GM23338 (cell line): ENCODE data around the gene DCPS. TPM values are rescaled to one million over a fixed set of nuclear protein-coding genes. Genes with fewer than 3 reads are reported as not detected.

Source experiments
- ATAC-seq: fragments of 200-7000 bp; cut with Tn5 transposase; 3 replicates; pipeline ENCODE4 v1.9.1; 2020
- DNase-seq: peaks from one replicate; pipeline ENCODE4 v3.0.0-alpha.2; 2015; ENCODE audit warnings: low spot score
- H2AFZ ChIP-seq: fragments of 200-600 bp; sonication (generic); 2 replicates; pipeline ENCODE4 v1.8.0; 2016; ENCODE audit warnings: antibody characterized with exemption, mild to moderate bottlenecking, moderate library complexity
- H3F3A ChIP-seq: fragments of 200-600 bp; sonication (generic); replicated peaks from 2 replicates; pipeline ENCODE4 v1.8.0; 2017; ENCODE audit warnings: antibody characterized with exemption, mixed run types, low read depth
- H3K27ac ChIP-seq: fragments of 200-600 bp; sonication (generic); 2 replicates; pipeline ENCODE4 v1.6.1; 2016; ENCODE audit warnings: low read depth
- H3K27me3 ChIP-seq: fragments of 200-600 bp; sonication (generic); 2 replicates; pipeline ENCODE4 v1.8.0; 2016; ENCODE audit warnings: mild to moderate bottlenecking, mixed run types, moderate library complexity; ENCODE audit not compliant: insufficient read depth
- H3K36me3 ChIP-seq: fragments of 200-600 bp; sonication (generic); 2 replicates; pipeline ENCODE4 v1.8.0; 2016; ENCODE audit warnings: mild to moderate bottlenecking; ENCODE audit not compliant: insufficient read depth
- H3K4me1 ChIP-seq: fragments of 200-600 bp; sonication (generic); 2 replicates; pipeline ENCODE4 v1.8.0; 2016; ENCODE audit warnings: mild to moderate bottlenecking, moderate library complexity; ENCODE audit not compliant: insufficient read depth
- H3K4me2 ChIP-seq: fragments of 200-600 bp; sonication (generic); 2 replicates; pipeline ENCODE4 v1.7.1; 2017; ENCODE audit warnings: mixed run types
- H3K4me3 ChIP-seq: fragments of 200-600 bp; sonication (generic); 2 replicates; pipeline ENCODE4 v1.6.1; 2016; ENCODE audit warnings: mixed run types
- H3K79me2 ChIP-seq: fragments of 200-600 bp; sonication (generic); replicated peaks from 2 replicates; pipeline ENCODE4 v1.8.0; 2017; ENCODE audit warnings: mild to moderate bottlenecking; ENCODE audit not compliant: insufficient read depth
- H3K9me2 ChIP-seq: fragments of 200-600 bp; sonication (generic); 2 replicates; pipeline ENCODE4 v1.8.0; 2017; ENCODE audit not compliant: insufficient read depth
- H4K20me1 ChIP-seq: fragments of 200-600 bp; sonication (generic); replicated peaks from 2 replicates; pipeline ENCODE4 v1.8.0; 2017; ENCODE audit warnings: mild to moderate bottlenecking; ENCODE audit not compliant: insufficient read depth
- H3K27ac Mint-ChIP-seq: 2 replicates; pipeline ENCODE4 v1.8.0; 2020; ENCODE audit warnings: inconsistent platforms, mild to moderate bottlenecking, moderate library complexity, mixed read lengths
- H3K27me3 Mint-ChIP-seq: 3 replicates; pipeline ENCODE4 v1.8.0; 2022; ENCODE audit warnings: low read depth, mild to moderate bottlenecking, moderate library complexity, mixed read lengths, inconsistent platforms; ENCODE audit not compliant: insufficient read depth, poor library complexity
- H3K36me3 Mint-ChIP-seq: 3 replicates; pipeline ENCODE4 v1.8.0; 2021; ENCODE audit warnings: low read depth, mild to moderate bottlenecking, inconsistent platforms, moderate library complexity, mixed read lengths
- H3K4me1 Mint-ChIP-seq: 3 replicates; pipeline ENCODE4 v1.8.0; 2020; ENCODE audit warnings: mild to moderate bottlenecking, inconsistent platforms, mixed read lengths
- H3K4me3 Mint-ChIP-seq: 3 replicates; pipeline ENCODE4 v1.8.0; 2021; ENCODE audit warnings: moderate library complexity, mild to moderate bottlenecking, inconsistent platforms, mixed read lengths
- H3K9me3 Mint-ChIP-seq: 3 replicates; pipeline ENCODE4 v1.8.0; 2020; ENCODE audit warnings: moderate library complexity, mild to moderate bottlenecking, inconsistent platforms, mixed read lengths
- CREB1 ChIP-seq: fragments of 250-450 bp; sonication (Bioruptor Pico); IDR thresholded peaks from 2 replicates; pipeline ENCODE4 v1.5.0; 2020; ENCODE audit warnings: low read depth, mild to moderate bottlenecking, moderate library complexity
- ETS1 ChIP-seq: IDR thresholded peaks from 2 replicates; pipeline ENCODE4 v1.6.1; 2016; ENCODE audit warnings: antibody characterized with exemption
- EZH2 ChIP-seq: fragments of 200-600 bp; sonication (generic); IDR thresholded peaks from one replicate; pipeline ENCODE4 v1.8.0; 2017; ENCODE audit warnings: antibody characterized with exemption, mild to moderate bottlenecking, low read depth; ENCODE audit not compliant: unreplicated experiment
- EZH2phosphoT487 ChIP-seq: fragments of 200-600 bp; sonication (generic); IDR thresholded peaks from one replicate; pipeline ENCODE4 v1.8.1; 2018; ENCODE audit warnings: antibody characterized with exemption; ENCODE audit not compliant: unreplicated experiment
- POLR2AphosphoS5 ChIP-seq: IDR thresholded peaks from 2 replicates; pipeline ENCODE4 v1.6.1; 2016; ENCODE audit warnings: antibody characterized with exemption, low read depth
- STAT1 ChIP-seq: IDR thresholded peaks from one replicate; pipeline ENCODE4 v1.6.1; 2016; ENCODE audit warnings: antibody characterized with exemption; ENCODE audit not compliant: unreplicated experiment
- ZNF331 ChIP-seq: fragments of 250-450 bp; sonication (Bioruptor Pico); IDR thresholded peaks from 2 replicates; pipeline ENCODE4 v1.5.0; 2020; ENCODE audit warnings: low read depth, mild to moderate bottlenecking, moderate library complexity
- polyA plus RNA-seq: library from polyadenylated mRNA; unstranded; fragments of >200 nt; fragmentation: Nextera tagmentation; extraction: Ambion mirVana; gene quantifications from 2 replicates; pipeline ENCODE4 v1.2.1, GENCODE V29; 2016
- total RNA-seq: library from RNA; depleted of rRNA; stranded (reverse); fragments of >200 nt; shearing (Covaris generic); gene quantifications from 2 replicates; pipeline ENCODE4 v1.2.3, GENCODE V29; 2014

The DCPS gene
- total and polyA plus RNA-seq, 2 experiments from 2014 or later: 26.8 to 46.4 TPM

GRCh38 chr11:126290887-126291286 lies 13.0 kb upstream of the DCPS start:
- no peak overlapping the region for H3K4me3 ChIP-seq
- DNase-seq (no peak), ATAC-seq (no peak)
- Mint-ChIP-seq H3K4me1 (no peaks in the 10 kb centered on the region; the same call in 2 of the 3 replicates), H3K27me3 (peaks cover 2% of the 10 kb centered on the region), H3K36me3 (peaks cover 14% of the 10 kb centered on the region), H3K4me3 (no peak overlapping the region), H3K27ac (no peak overlapping the region), H3K9me3 (no peaks in the 10 kb centered on the region)
- no peak overlapping the region for H2AFZ ChIP-seq
- H4K20me1 ChIP-seq: peaks cover 4% of the 10 kb centered on the region; the same call in 1 of the 2 replicates
- H3K4me2 ChIP-seq: no peak overlapping the region
- H3F3A ChIP-seq: peaks cover 8% of the 10 kb centered on the region; the same call in 1 of the 2 replicates
- no peaks in the 10 kb centered on the region for H3K4me1 ChIP-seq
- no peaks in the 10 kb centered on the region for H3K36me3 ChIP-seq
- H3K9me2 ChIP-seq: no peaks in the 10 kb centered on the region
- no peaks in the 10 kb centered on the region for H3K79me2 ChIP-seq
- no peak for TF ChIP-seq ZNF331 (CRISPR knock-in tag)
- no peak for TF ChIP-seq ETS1
- no peaks in the 10 kb centered on the region for H3K27me3 ChIP-seq
- no peak overlapping the region for H3K27ac ChIP-seq

GRCh38 chr11:126293726-126294125 lies 10.1 kb upstream of the DCPS start:
- H3K27ac ChIP-seq: no peak overlapping the region
- no peak overlapping the region for H2AFZ ChIP-seq
- no peak for TF ChIP-seq POLR2AphosphoS5
- H3K4me3 ChIP-seq: no peak overlapping the region
- H3K36me3 ChIP-seq: no peaks in the 10 kb centered on the region; the same call in 1 of the 2 replicates
- Mint-ChIP-seq H3K4me3 (no peak overlapping the region), H3K9me3 (no peaks in the 10 kb centered on the region), H3K27me3 (no peaks in the 10 kb centered on the region), H3K27ac (no peak overlapping the region), H3K4me1 (no peaks in the 10 kb centered on the region), H3K36me3 (peaks cover 17% of the 10 kb centered on the region)
- no peak for DNase-seq
- H3K4me2 ChIP-seq: no peak overlapping the region
- H4K20me1 ChIP-seq: no peaks in the 10 kb centered on the region; the same call in 1 of the 2 replicates
- no peaks in the 10 kb centered on the region for H3K79me2 ChIP-seq
- peaks cover 8% of the 10 kb centered on the region; the same call in 1 of the 2 replicates for H3F3A ChIP-seq
- H3K9me2 ChIP-seq: no peaks in the 10 kb centered on the region
- no peaks in the 10 kb centered on the region for H3K27me3 ChIP-seq
- no peaks in the 10 kb centered on the region for H3K4me1 ChIP-seq
- no peak for ATAC-seq

GRCh38 chr11:126297004-126297403 lies 6.9 kb upstream of the DCPS start:
- H3F3A ChIP-seq: peaks cover 8% of the 10 kb centered on the region; the same call in 1 of the 2 replicates
- H3K27me3 Mint-ChIP-seq: no peaks in the 10 kb centered on the region
- peaks cover 4% of the 10 kb centered on the region; the same call in 1 of the 2 replicates for H3K79me2 ChIP-seq
- H3K27ac Mint-ChIP-seq: no peak overlapping the region
- no peak overlapping the region for H3K4me2 ChIP-seq
- H3K36me3 ChIP-seq: no peaks in the 10 kb centered on the region; the same call in 1 of the 2 replicates
- H3K4me1 ChIP-seq: no peaks in the 10 kb centered on the region
- no peak overlapping the region for H2AFZ ChIP-seq
- H3K36me3 Mint-ChIP-seq: peaks cover 26% of the 10 kb centered on the region
- H3K9me2 ChIP-seq: no peaks in the 10 kb centered on the region
- H3K9me3 Mint-ChIP-seq: no peaks in the 10 kb centered on the region
- TF ChIP-seq EZH2: no peak
- no peak for TF ChIP-seq EZH2phosphoT487
- no peak for TF ChIP-seq CREB1 (CRISPR knock-in tag)
- no peak for TF ChIP-seq STAT1
- no peaks in the 10 kb centered on the region; the same call in 1 of the 2 replicates for H4K20me1 ChIP-seq
- no peaks in the 10 kb centered on the region for H3K27me3 ChIP-seq
- no peak overlapping the region for H3K4me3 ChIP-seq
- DNase-seq (no peak), ATAC-seq (no peak)
- H3K4me3 Mint-ChIP-seq: no peak overlapping the region
- no peaks in the 10 kb centered on the region for H3K4me1 Mint-ChIP-seq
- no peak overlapping the region for H3K27ac ChIP-seq
